K562 (cell line): ENCODE results near the gene SH3RF1. TPM values are rescaled to one million over a fixed set of nuclear protein-coding genes. Genes with fewer than 3 reads are reported as not detected.

Experiments used
- ATAC-seq: fragments of 200-7000 bp; cut with Tn5 transposase; 3 replicates; pipeline ENCODE4 v1.9.1; 2020; ENCODE audit warnings: moderate library complexity
- BruUV-seq: library from RNA; stranded (reverse); fragments of 400-500 nt; replicated peaks from 2 replicates; lab custom pipeline; 2021; lab: Mats Ljungman, UMichigan
- CTCF ChIA-PET: fragments of 300-600 bp; formaldehyde crosslinking; extraction: SDS; loops from one replicate; lab custom pipeline; 2021; ENCODE audit warnings: low intra/inter-chr PET ratio; lab: Yijun Ruan, JAX
- POLR2A ChIA-PET: fragments of 300-600, 350-650 bp; sonication (Branson Sonifier 250); formaldehyde crosslinking; extraction: SDS; loops from one replicate; lab custom pipeline; 2021; ENCODE audit warnings: antibody characterized with exemption, inconsistent platforms; lab: Yijun Ruan, JAX
- DNase-seq, 4 experiments: peaks; one replicate each; pipeline versions ENCODE4 v3.0.0 to v3.0.0-alpha.2; 2011 to 2018; ENCODE audit warnings: low spot score in 3 of 4, mixed read lengths in 3 of 4; ENCODE audit errors: extremely low read depth in 1 of 4
- FAIRE-seq: peaks from 2 replicates; lab custom pipeline; 2011; peaks lifted over from hg19 to GRCh38; lab: Jason Lieb, UNC
- H2AFZ ChIP-seq: 2 replicates; pipeline ENCODE4 v1.6.0; 2011; ENCODE audit warnings: low read depth, low read length, control low read depth, inconsistent platforms
- H3K27ac ChIP-seq: fragments of 200-600 bp; 3 replicates; pipeline ENCODE4 v1.8.0; 2011; ENCODE audit warnings: low read depth, mild to moderate bottlenecking, control low read depth, inconsistent platforms, low read length, moderate library complexity, mixed read lengths; ENCODE audit errors: extremely low read depth
- H3K27me3 ChIP-seq, 2 experiments: fragments of 300-600 bp in 1 of 2; 2 replicates in 1 of 2; 3 replicates in 1 of 2; pipeline versions ENCODE4 v1.6.0 to v1.8.0; 2011; ENCODE audit warnings: inconsistent platforms in 2 of 2, low read length in 2 of 2, mild to moderate bottlenecking in 1 of 2, mixed read lengths in 1 of 2, moderate library complexity in 1 of 2; ENCODE audit not compliant: control insufficient read depth in 2 of 2, insufficient read depth in 2 of 2
- H3K36me3 ChIP-seq: fragments of 300-600 bp; 3 replicates; pipeline ENCODE4 v1.8.0; 2011; ENCODE audit warnings: mild to moderate bottlenecking, low read length, inconsistent platforms; ENCODE audit not compliant: control insufficient read depth, insufficient read depth
- H3K4me1 ChIP-seq, 2 experiments: fragments of 200-600 bp in 1 of 2; replicated peaks in 1 of 2; 2 replicates in 1 of 2; 3 replicates in 1 of 2; pipeline versions ENCODE4 v1.5.1 to v1.8.0; 2011; ENCODE audit warnings: inconsistent platforms in 2 of 2, low read length in 2 of 2, mild to moderate bottlenecking in 1 of 2, mixed read lengths in 1 of 2, moderate library complexity in 1 of 2; ENCODE audit not compliant: control insufficient read depth in 2 of 2, insufficient read depth in 2 of 2
- H3K4me2 ChIP-seq: 2 replicates; pipeline ENCODE4 v1.6.1; 2011; ENCODE audit warnings: low read length, control low read depth, inconsistent platforms, mixed read lengths; ENCODE audit not compliant: insufficient read depth
- H3K4me3 ChIP-seq: fragments of 200-600 bp; sonication (generic), shearing (Covaris generic); 2 replicates; pipeline ENCODE4 v1.5.1; 2016; ENCODE audit warnings: control low read depth, inconsistent platforms
- H3K79me2 ChIP-seq: fragments of 200-600 bp; 3 replicates; pipeline ENCODE4 v1.8.0; 2011; ENCODE audit warnings: low read length, inconsistent platforms; ENCODE audit not compliant: control insufficient read depth, insufficient read depth
- H3K9ac ChIP-seq, 2 experiments: 2 replicates each; pipeline versions ENCODE4 v1.6.0 to v1.6.1; 2011; ENCODE audit warnings: low read depth in 2 of 2, low read length in 2 of 2, control low read depth in 1 of 2, inconsistent platforms in 1 of 2, mild to moderate bottlenecking in 1 of 2, mixed read lengths in 1 of 2; ENCODE audit not compliant: insufficient read depth in 1 of 2
- H3K9me1 ChIP-seq: one replicate; pipeline ENCODE4 v1.6.0; 2011; ENCODE audit warnings: inconsistent platforms, mild to moderate bottlenecking, low read length, moderate library complexity; ENCODE audit not compliant: control insufficient read depth, insufficient read depth
- H3K9me3 ChIP-seq: replicated peaks from 2 replicates; pipeline ENCODE4 v1.5.1; 2011; ENCODE audit warnings: low read depth, low read length, inconsistent platforms; ENCODE audit not compliant: control insufficient read depth, insufficient read depth
- H4K20me1 ChIP-seq: replicated peaks from 2 replicates; pipeline ENCODE4 v1.6.1; 2011; ENCODE audit warnings: low read length, inconsistent platforms, mixed read lengths; ENCODE audit not compliant: control insufficient read depth, insufficient read depth
- ARID1B ChIP-seq: fragments of 450-650 bp; IDR thresholded peaks from 2 replicates; pipeline ENCODE4 v1.6.1; 2016; ENCODE audit warnings: antibody characterized with exemption, mild to moderate bottlenecking, inconsistent platforms
- ATF1 ChIP-seq, 2 experiments: fragments of 450-650 bp in 1 of 2; IDR thresholded peaks; 2 replicates each; pipeline ENCODE4 v1.6.1; 2016; ENCODE audit warnings: missing compliant biosample characterization in 1 of 2, missing genetic modification characterization in 1 of 2
- ZHX1 ChIP-seq: fragments of 150-350 bp; conservative IDR thresholded peaks from 2 replicates; pipeline ENCODE4 v1.6.1; 2014; ENCODE audit warnings: low read length
- WGBS: fragments of 100-300 bp; shearing (Covaris generic); methylation state at CpG from one replicate; pipeline ENCODE4 v1.1.6; 2016; ENCODE audit warnings: low coverage, mixed read lengths; ENCODE audit not compliant: insufficient coverage; ENCODE audit errors: missing lambda C conversion rate; 5-methylcytosine and 5-hydroxymethylcytosine counted together
- in situ Hi-C: fragments of 300-500 bp; cut with MboI; formaldehyde crosslinking; loops from 4 replicates; pipeline ENCODE4 v1.15.0; 2018; ENCODE audit warnings: inconsistent platforms, mixed read lengths
- intact Hi-C: fragments of 100-400 bp; cut with micrococcal nuclease; formaldehyde crosslinking; loops from 2 replicates; pipeline ENCODE4 v1.14.2; 2022
- polyA plus RNA-seq, 8 experiments: library from polyadenylated mRNA; depleted of rRNA in 4 of 8; stranded (reverse) in 5 of 8; unstranded in 3 of 8; fragments of >200 nt; fragmentation: Nextera tagmentation in 2 of 8; fragmentation: Illumina TruSeq in 1 of 8; extraction: Ambion mirVana in 2 of 8; extraction: Trizol in 1 of 8; gene quantifications; 2 replicates each; pipeline versions ENCODE4 v1.2.1 to v1.2.3, GENCODE V29; 2011 to 2014; ENCODE audit warnings: inconsistent platforms in 1 of 8, missing spikeins in 1 of 8
- total RNA-seq, 7 experiments: library from RNA; depleted of rRNA in 6 of 7; stranded (reverse); fragments of >200 nt in 6 of 7; fragmentation: Illumina TruSeq in 2 of 7; extraction: Trizol in 2 of 7; gene quantifications; 2 replicates each; pipeline versions ENCODE4 v1.2.1 to v1.2.3, GENCODE V29; 2011 to 2021; ENCODE audit warnings: low replicate concordance in 1 of 7
- TF ChIP-seq, protein P1 (sequence below): IDR thresholded peaks from 3 replicates; pipeline ENCODE4 v1.6.1; 2011; ENCODE audit warnings: borderline replicate concordance, mild to moderate bottlenecking, moderate library complexity; ENCODE audit not compliant: insufficient read length; ENCODE audit errors: extremely low read depth

The SH3RF1 gene
- total and polyA plus RNA-seq, 9 of the 15 experiments (the other 6 are each of a cell fraction or from before 2014, with no cell fraction given) = 0.04 to 0.16 (median 0.11) TPM; not detected in 6

DNA sequence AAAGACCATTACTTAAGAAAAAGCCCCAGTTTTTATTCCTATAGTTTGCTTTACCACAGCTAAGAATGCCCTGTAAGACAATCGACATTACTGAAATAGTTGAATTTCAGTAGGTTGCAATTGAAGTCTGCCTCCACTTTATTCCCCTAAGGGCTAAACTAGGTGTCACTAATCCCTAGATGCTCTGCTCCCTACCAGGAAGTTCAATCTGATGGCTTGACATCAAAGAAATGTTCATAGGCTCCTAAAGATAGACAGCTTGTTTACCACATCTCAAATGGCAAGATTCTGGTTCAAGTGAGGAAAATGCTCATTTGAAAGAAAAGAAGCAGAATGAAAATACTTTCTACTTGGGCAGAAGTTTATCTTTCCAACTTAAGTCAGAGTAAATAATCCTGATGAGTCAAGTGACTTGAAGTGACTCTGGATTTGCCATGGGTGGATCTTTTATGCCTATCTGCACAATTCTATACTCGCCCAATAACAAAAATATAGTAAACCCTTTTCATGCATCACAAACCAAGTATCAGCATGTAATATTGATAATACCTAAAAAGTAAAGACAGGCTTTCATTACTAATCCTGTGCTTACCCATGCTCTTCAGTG lies 117.2 kb downstream of the SH3RF1 start (continued):
- TF ChIP-seq, protein P1, sequence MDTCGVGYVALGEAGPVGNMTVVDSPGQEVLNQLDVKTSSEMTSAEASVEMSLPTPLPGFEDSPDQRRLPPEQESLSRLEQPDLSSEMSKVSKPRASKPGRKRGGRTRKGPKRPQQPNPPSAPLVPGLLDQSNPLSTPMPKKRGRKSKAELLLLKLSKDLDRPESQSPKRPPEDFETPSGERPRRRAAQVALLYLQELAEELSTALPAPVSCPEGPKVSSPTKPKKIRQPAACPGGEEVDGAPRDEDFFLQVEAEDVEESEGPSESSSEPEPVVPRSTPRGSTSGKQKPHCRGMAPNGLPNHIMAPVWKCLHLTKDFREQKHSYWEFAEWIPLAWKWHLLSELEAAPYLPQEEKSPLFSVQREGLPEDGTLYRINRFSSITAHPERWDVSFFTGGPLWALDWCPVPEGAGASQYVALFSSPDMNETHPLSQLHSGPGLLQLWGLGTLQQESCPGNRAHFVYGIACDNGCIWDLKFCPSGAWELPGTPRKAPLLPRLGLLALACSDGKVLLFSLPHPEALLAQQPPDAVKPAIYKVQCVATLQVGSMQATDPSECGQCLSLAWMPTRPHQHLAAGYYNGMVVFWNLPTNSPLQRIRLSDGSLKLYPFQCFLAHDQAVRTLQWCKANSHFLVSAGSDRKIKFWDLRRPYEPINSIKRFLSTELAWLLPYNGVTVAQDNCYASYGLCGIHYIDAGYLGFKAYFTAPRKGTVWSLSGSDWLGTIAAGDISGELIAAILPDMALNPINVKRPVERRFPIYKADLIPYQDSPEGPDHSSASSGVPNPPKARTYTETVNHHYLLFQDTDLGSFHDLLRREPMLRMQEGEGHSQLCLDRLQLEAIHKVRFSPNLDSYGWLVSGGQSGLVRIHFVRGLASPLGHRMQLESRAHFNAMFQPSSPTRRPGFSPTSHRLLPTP = no peak
- TF ChIP-seq ATF1 (CRISPR knock-in tag; IDR thresholded peaks at IDR 0.05) = no peak
- TF ChIP-seq ATF1 (tag; IDR thresholded peaks at IDR 0.05) = no peak

GRCh38 chr4:169152899-169153298 lies 117.9 kb downstream of the SH3RF1 start:
- H3K4me1 ChIP-seq = no peaks in the 10 kb centered on the region
- no peak overlapping the region for H3K4me2 ChIP-seq
- intact Hi-C loops (no loop called here), in situ Hi-C loops (no loop called here)
- H2AFZ ChIP-seq = no peak overlapping the region
- H3K79me2 ChIP-seq = no peaks in the 10 kb centered on the region
- H3K36me3 ChIP-seq = no peaks in the 10 kb centered on the region
- no peak overlapping the region for H3K27ac ChIP-seq
- WGBS = 5% methylated on average over 4 of the region's 4 CpGs
- no peaks in the 10 kb centered on the region; a peak in 1 of 5 replicates for H3K27me3 ChIP-seq
- CTCF ChIA-PET = no interaction called here
- H3K9ac ChIP-seq = no peak overlapping the region
- H3K4me3 ChIP-seq = no peak overlapping the region
- FAIRE-seq (no peak), ATAC-seq (peak; percentile 69), DNase-seq (peak in 3 of 4 experiments; percentile 6 to 12 (median 9))
- no peaks in the 10 kb centered on the region for H4K20me1 ChIP-seq
- BruUV-seq = no TSS peak
- POLR2A ChIA-PET = no interaction called here
- no peaks in the 10 kb centered on the region for H3K9me3 ChIP-seq
- H3K9me1 ChIP-seq = no peaks in the 10 kb centered on the region
- no peak for TF ChIP-seq ARID1B
- no peak for TF ChIP-seq ZHX1
